PC-9 (cell line): Measurements from ENCODE around the gene OR10G6. TPM values are rescaled to one million over a fixed set of nuclear protein-coding genes. Genes with fewer than 3 reads are reported as not detected.

Experiments
- BruUV-seq: library from RNA; stranded (reverse); fragments of 400-500 nt; replicated peaks from 2 replicates; lab custom pipeline; 2021; lab: Mats Ljungman, UMichigan
- CTCF ChIA-PET: fragments of 300-600 bp; sonication (Branson Sonifier 250); formaldehyde crosslinking; loops from one replicate; lab custom pipeline; 2022; ENCODE audit warnings: antibody characterized with exemption; lab: Charles Lee
- POLR2A ChIA-PET: fragments of 300-600 bp; sonication (Branson Sonifier 250); formaldehyde crosslinking; loops from one replicate; lab custom pipeline; 2022; ENCODE audit warnings: antibody characterized with exemption; ENCODE audit not compliant: unreplicated experiment; lab: Charles Lee
- DNase-seq, 2 experiments: peaks; one replicate each; pipeline versions ENCODE4 v3.0.0 to v3.0.0-alpha.2; 2015 to 2022; ENCODE audit warnings: mixed read lengths in 1 of 2
- H2AFZ ChIP-seq: fragments of 200-600 bp; sonication (generic); 2 replicates; pipeline ENCODE4 v1.8.1; 2017; ENCODE audit warnings: antibody characterized with exemption
- H3F3A ChIP-seq: fragments of 200-600 bp; sonication (generic); 2 replicates; pipeline ENCODE4 v1.8.1; 2017; ENCODE audit warnings: antibody characterized with exemption, mild to moderate bottlenecking, low read depth; ENCODE audit not compliant: insufficient read depth
- H3K27ac ChIP-seq: fragments of 200-600 bp; sonication (generic); 2 replicates; pipeline ENCODE4 v1.6.1; 2016; ENCODE audit warnings: mixed run types
- H3K27me3 ChIP-seq: fragments of 200-600 bp; sonication (generic); 2 replicates; pipeline ENCODE4 v1.6.1; 2016; ENCODE audit warnings: low read depth, mixed run types; ENCODE audit not compliant: insufficient read depth
- H3K36me3 ChIP-seq: fragments of 200-600 bp; sonication (generic); 2 replicates; pipeline ENCODE4 v1.6.1; 2016; ENCODE audit warnings: low read depth, mixed run types
- H3K4me1 ChIP-seq: fragments of 200-600 bp; sonication (generic); replicated peaks from 2 replicates; pipeline ENCODE4 v1.6.1; 2016; ENCODE audit warnings: mixed run types; ENCODE audit not compliant: insufficient read depth
- H3K4me2 ChIP-seq: fragments of 200-600 bp; sonication (generic); 2 replicates; pipeline ENCODE4 v1.6.1; 2017; ENCODE audit warnings: mixed run types
- H3K4me3 ChIP-seq: fragments of 200-600 bp; sonication (generic); 2 replicates; pipeline ENCODE4 v1.6.1; 2016; ENCODE audit warnings: mixed run types
- H3K79me2 ChIP-seq: fragments of 200-600 bp; sonication (generic); 2 replicates; pipeline ENCODE4 v1.6.1; 2017; ENCODE audit warnings: low read depth, mixed run types
- H3K9me2 ChIP-seq: fragments of 200-600 bp; sonication (generic); 2 replicates; pipeline ENCODE4 v1.8.1; 2017; ENCODE audit warnings: mild to moderate bottlenecking; ENCODE audit not compliant: insufficient read depth
- H3K9me3 ChIP-seq: fragments of 200-600 bp; sonication (generic); 2 replicates; pipeline ENCODE4 v1.8.1; 2016; ENCODE audit warnings: low read depth; ENCODE audit not compliant: insufficient read depth
- H4K20me1 ChIP-seq: fragments of 200-600 bp; sonication (generic); 2 replicates; pipeline ENCODE4 v1.8.1; 2017; ENCODE audit not compliant: insufficient read depth
- EZH2 ChIP-seq: fragments of 200-600 bp; sonication (generic); IDR thresholded peaks from 2 replicates; pipeline ENCODE4 v1.8.0; 2017; ENCODE audit warnings: antibody characterized with exemption, low read depth
- intact Hi-C: fragments of 100-400 bp; cut with micrococcal nuclease; formaldehyde crosslinking; loops from one replicate; pipeline ENCODE4 v1.10.0; 2022; ENCODE audit not compliant: unreplicated experiment
- total RNA-seq: library from RNA; stranded (reverse); gene quantifications from 2 replicates; pipeline ENCODE4 v1.2.3, GENCODE V29; 2021
- TF ChIP-seq, protein P1 (sequence below): fragments of 200-600 bp; sonication (generic); conservative IDR thresholded peaks from 2 replicates; pipeline ENCODE4 v1.6.1; 2017; ENCODE audit warnings: mixed run types, antibody characterized with exemption, mild to moderate bottlenecking, moderate library complexity

OR10G6 gene
- total RNA-seq, 1 experiment from 2014 or later, result not detected

DNA sequence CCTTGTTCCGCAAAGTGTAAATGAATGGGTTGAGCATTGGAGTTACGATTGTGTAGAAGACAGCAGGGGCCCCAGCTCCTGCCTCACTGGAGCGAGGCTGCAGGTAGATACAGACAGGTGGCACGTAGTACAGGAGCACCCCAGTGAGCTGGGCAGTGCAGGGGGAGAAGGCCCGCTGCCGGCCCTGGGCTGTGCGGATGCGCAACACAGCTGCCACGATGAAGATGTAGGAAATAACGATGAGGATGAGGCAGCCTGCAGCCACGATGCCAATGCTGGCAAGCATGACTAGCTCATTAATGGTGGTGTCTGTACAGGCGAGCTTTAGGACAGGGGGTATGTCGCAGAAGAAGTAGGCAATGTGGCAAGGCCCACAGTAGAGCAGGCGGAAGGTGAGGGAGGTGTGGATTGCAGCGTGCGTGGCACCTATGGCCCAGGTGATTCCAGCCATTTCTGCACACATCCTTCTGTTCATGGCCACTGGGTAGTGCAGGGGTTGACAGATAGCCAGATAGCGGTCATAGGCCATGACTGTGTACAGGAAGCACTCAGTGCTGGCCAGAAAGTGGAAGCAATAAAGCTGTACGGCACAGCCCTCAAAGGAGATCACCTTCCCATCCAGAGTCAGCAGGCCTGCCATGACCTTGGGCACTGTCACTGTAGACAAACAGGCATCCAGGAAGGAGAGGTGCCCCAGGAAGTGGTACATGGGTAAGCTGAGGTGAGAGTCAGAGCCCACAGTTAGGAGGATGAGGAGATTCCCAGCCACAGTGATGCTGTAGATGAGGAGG lies 18.0 kb downstream of the OR10G6 start:
- TF ChIP-seq EZH2, result no peak
- TF ChIP-seq, protein P1, sequence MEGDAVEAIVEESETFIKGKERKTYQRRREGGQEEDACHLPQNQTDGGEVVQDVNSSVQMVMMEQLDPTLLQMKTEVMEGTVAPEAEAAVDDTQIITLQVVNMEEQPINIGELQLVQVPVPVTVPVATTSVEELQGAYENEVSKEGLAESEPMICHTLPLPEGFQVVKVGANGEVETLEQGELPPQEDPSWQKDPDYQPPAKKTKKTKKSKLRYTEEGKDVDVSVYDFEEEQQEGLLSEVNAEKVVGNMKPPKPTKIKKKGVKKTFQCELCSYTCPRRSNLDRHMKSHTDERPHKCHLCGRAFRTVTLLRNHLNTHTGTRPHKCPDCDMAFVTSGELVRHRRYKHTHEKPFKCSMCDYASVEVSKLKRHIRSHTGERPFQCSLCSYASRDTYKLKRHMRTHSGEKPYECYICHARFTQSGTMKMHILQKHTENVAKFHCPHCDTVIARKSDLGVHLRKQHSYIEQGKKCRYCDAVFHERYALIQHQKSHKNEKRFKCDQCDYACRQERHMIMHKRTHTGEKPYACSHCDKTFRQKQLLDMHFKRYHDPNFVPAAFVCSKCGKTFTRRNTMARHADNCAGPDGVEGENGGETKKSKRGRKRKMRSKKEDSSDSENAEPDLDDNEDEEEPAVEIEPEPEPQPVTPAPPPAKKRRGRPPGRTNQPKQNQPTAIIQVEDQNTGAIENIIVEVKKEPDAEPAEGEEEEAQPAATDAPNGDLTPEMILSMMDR, result no peak
- intact Hi-C loops, result no loop called here
- Histone ChIP-seq H4K20me1 (no peaks in the 10 kb centered on the region), H3F3A (no peaks in the 10 kb centered on the region), H3K36me3 (no peaks in the 10 kb centered on the region), H3K27me3 (no peaks in the 10 kb centered on the region), H3K9me2 (no peaks in the 10 kb centered on the region; the same call in 1 of the 2 replicates), H3K79me2 (no peaks in the 10 kb centered on the region), H2AFZ (no peak overlapping the region), H3K4me3 (no peak overlapping the region), H3K4me2 (no peak overlapping the region), H3K9me3 (no peaks in the 10 kb centered on the region), H3K4me1 (no peaks in the 10 kb centered on the region), H3K27ac (no peak overlapping the region)
- POLR2A ChIA-PET, result no interaction called here
- no TSS peak for BruUV-seq
- CTCF ChIA-PET, result no interaction called here
- no peak for DNase-seq

DNA sequence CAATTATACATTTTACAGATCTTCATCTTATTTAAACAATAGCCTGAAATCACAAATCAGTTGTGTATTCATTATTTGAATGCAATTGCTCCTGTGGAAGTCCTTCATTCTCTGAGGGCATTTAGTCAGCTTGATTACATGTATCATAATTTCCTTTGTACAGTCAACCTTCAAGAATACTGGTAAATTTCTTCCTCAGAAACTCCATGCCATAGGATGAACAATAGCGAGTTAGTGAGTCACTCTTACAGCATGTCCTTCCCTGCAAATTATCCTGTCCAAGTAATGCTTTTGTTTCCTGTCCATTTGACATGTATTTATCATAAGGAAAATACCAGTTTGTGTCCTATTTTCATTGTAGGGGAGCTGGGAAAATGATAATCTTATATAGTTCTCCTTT lies 21.1 kb downstream of the OR10G6 start:
- TF ChIP-seq, protein P1, result no peak
- TF ChIP-seq EZH2, result no peak
- no peak overlapping the region for H3K4me2 ChIP-seq
- intact Hi-C loops, result no loop called here
- H3F3A ChIP-seq, result no peaks in the 10 kb centered on the region
- H2AFZ ChIP-seq, result no peak overlapping the region
- no peaks in the 10 kb centered on the region for H3K27me3 ChIP-seq
- H3K9me3 ChIP-seq, result no peaks in the 10 kb centered on the region
- H3K36me3 ChIP-seq, result no peaks in the 10 kb centered on the region
- no peak for DNase-seq
- no peaks in the 10 kb centered on the region for H3K79me2 ChIP-seq
- H3K4me3 ChIP-seq, result no peak overlapping the region
- H3K4me1 ChIP-seq, result no peaks in the 10 kb centered on the region
- no peaks in the 10 kb centered on the region; the same call in 1 of the 2 replicates for H3K9me2 ChIP-seq
- POLR2A ChIA-PET, result no interaction called here
- no TSS peak for BruUV-seq
- H4K20me1 ChIP-seq, result no peaks in the 10 kb centered on the region
- no peak overlapping the region for H3K27ac ChIP-seq
- CTCF ChIA-PET, result no interaction called here

DNA sequence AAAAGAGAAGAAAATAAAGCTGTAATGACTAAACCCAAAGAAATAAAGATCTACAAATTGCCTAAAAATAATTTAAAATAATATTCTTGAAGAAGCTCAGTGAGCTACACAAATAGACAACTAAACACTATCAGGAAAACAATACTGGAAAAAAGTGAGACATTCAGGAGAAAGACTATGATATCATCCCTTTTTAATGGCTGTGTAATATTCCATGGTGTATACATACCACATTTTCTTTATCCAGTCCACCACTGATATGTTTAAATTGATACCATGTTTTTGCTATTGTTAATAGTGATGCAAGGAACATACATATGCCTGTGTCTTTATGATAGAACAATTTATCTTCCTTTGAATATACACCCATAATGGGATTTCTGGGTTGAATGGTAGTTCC lies 38.2 kb downstream of the OR10G6 start:
- TF ChIP-seq, protein P1, result no peak
- TF ChIP-seq EZH2, result no peak
- Histone ChIP-seq H3K27ac (no peak overlapping the region), H3K79me2 (no peaks in the 10 kb centered on the region), H2AFZ (no peak overlapping the region), H4K20me1 (no peaks in the 10 kb centered on the region), H3K4me1 (no peaks in the 10 kb centered on the region), H3K27me3 (no peaks in the 10 kb centered on the region), H3F3A (no peaks in the 10 kb centered on the region), H3K36me3 (no peaks in the 10 kb centered on the region), H3K4me3 (no peak overlapping the region), H3K9me2 (no peaks in the 10 kb centered on the region; the same call in 1 of the 2 replicates), H3K9me3 (no peaks in the 10 kb centered on the region), H3K4me2 (no peak overlapping the region)
- no TSS peak for BruUV-seq
- CTCF ChIA-PET, result no interaction called here
- POLR2A ChIA-PET, result no interaction called here
- intact Hi-C loops, result no loop called here
- no peak for DNase-seq
